Stimulated activated CD8-positive, alpha-beta memory T cell treated with anti-CD3 and anti-CD28 coated beads, Interleukin-4, amount 100 ng/mL, for 4 hours (primary cell): Measurements from ENCODE around the gene DFFA.
"Not testable (repeated sequence)": the region's sequence is repeated elsewhere in the genome, so short reads cannot be mapped to it uniquely, and the experiment has no call there.

ENCODE experiments used
- DNase-seq, 2 donors: peaks; one replicate each; pipeline ENCODE4 v3.0.0-alpha.2; 2020; ENCODE audit warnings: low read depth in 2 of 2, low spot score in 1 of 2

DFFA gene

GRCh38 chr1:10467078-10467477 is 5.3 kb downstream of the DFFA start:
- DNase-seq, result no peak

GRCh38 chr1:10459184-10459583 is 13.1 kb downstream of the DFFA start:
- no peak for DNase-seq

GRCh38 chr1:10457875-10458274 is 14.5 kb downstream of the DFFA start:
- no peak for DNase-seq

GRCh38 chr1:10457462-10457861 is 14.9 kb downstream of the DFFA start:
- DNase-seq, result not testable (repeated sequence)

GRCh38 chr1:10456661-10457060 is 15.7 kb downstream of the DFFA start:
- no peak for DNase-seq

- no peak for DNase-seq
Measured at GRCh38 chr1:10456048-10456447, 16.3 kb downstream of the DFFA start.

GRCh38 chr1:10451287-10451686 is 21.0 kb downstream of the DFFA start:
- no peak for DNase-seq

GRCh38 chr1:10450836-10451235 is 21.5 kb downstream of the DFFA start:
- DNase-seq, result no peak

- no peak for DNase-seq
Measured at GRCh38 chr1:10450156-10450814, 22.0 kb downstream of the DFFA start.

- no peak for DNase-seq
Measured at GRCh38 chr1:10449751-10450150, 22.6 kb downstream of the DFFA start, which contains the start of gene CORT. Gene CORT, plus strand, starts transcription at chr1:10450031. Its CDS starts 193 bp downstream, at chr1:10450224.

- no peak for DNase-seq
Measured at GRCh38 chr1:10446790-10447422, 25.4 kb downstream of the DFFA start.

- no peak for DNase-seq
Measured at GRCh38 chr1:10444795-10445397, 27.4 kb downstream of the DFFA start.

- no peak for DNase-seq
Measured at GRCh38 chr1:10444248-10444647, 28.1 kb downstream of the DFFA start.

- no peak for DNase-seq
Measured at GRCh38 chr1:10440794-10441193, 31.5 kb downstream of the DFFA start.

- DNase-seq, result no peak
Measured at GRCh38 chr1:10440305-10440704, 32.0 kb downstream of the DFFA start.

- no peak for DNase-seq
Measured at GRCh38 chr1:10438677-10439163, 33.6 kb downstream of the DFFA start.

GRCh38 chr1:10437052-10437451 is 35.3 kb downstream of the DFFA start:
- DNase-seq, result no peak

- no peak for DNase-seq
Measured at GRCh38 chr1:10434590-10434989, 37.7 kb downstream of the DFFA start.

GRCh38 chr1:10433790-10434189 is 38.5 kb downstream of the DFFA start:
- no peak for DNase-seq

- DNase-seq, result no peak
Measured at GRCh38 chr1:10432910-10433700, 39.2 kb downstream of the DFFA start.

- no peak for DNase-seq
Measured at GRCh38 chr1:10431070-10431730, 41.1 kb downstream of the DFFA start.
